GM23248 (cell line): ENCODE measurements around the gene PHLDB2. TPM values are rescaled to one million over a fixed set of nuclear protein-coding genes. Genes with fewer than 3 reads are reported as not detected.

ENCODE experiments used
- DNase-seq: peaks from one replicate; pipeline ENCODE4 v3.0.0-alpha.2; 2015
- H2AFZ ChIP-seq: fragments of 200-600 bp; sonication (generic); 2 replicates; pipeline ENCODE4 v1.6.1; 2016; ENCODE audit warnings: antibody characterized with exemption
- H3F3A ChIP-seq: fragments of 200-600 bp; sonication (generic); 2 replicates; pipeline ENCODE4 v1.6.1; 2016; ENCODE audit warnings: mild to moderate bottlenecking, antibody characterized with exemption, mixed run types; ENCODE audit not compliant: insufficient read depth
- H3K27ac ChIP-seq: fragments of 200-600 bp; sonication (generic); 2 replicates; pipeline ENCODE4 v1.5.1; 2016; ENCODE audit warnings: mild to moderate bottlenecking
- H3K27me3 ChIP-seq: fragments of 200-600 bp; sonication (generic); replicated peaks from 2 replicates; pipeline ENCODE4 v1.6.1; 2016; ENCODE audit warnings: mild to moderate bottlenecking; ENCODE audit not compliant: insufficient read depth
- H3K36me3 ChIP-seq: fragments of 200-600 bp; sonication (generic); 2 replicates; pipeline ENCODE4 v1.6.1; 2016; ENCODE audit warnings: low read depth, mild to moderate bottlenecking
- H3K4me1 ChIP-seq: fragments of 200-600 bp; sonication (generic); 2 replicates; pipeline ENCODE4 v1.6.1; 2016; ENCODE audit warnings: mild to moderate bottlenecking; ENCODE audit not compliant: insufficient read depth
- H3K4me2 ChIP-seq: fragments of 200-600 bp; sonication (generic); one replicate; pipeline ENCODE4 v1.6.1; 2016; ENCODE audit warnings: mild to moderate bottlenecking; ENCODE audit not compliant: unreplicated experiment
- H3K4me3 ChIP-seq: fragments of 200-600 bp; sonication (generic); 2 replicates; pipeline ENCODE4 v1.5.1; 2016; ENCODE audit warnings: mild to moderate bottlenecking
- H3K79me2 ChIP-seq: fragments of 200-600 bp; sonication (generic); 2 replicates; pipeline ENCODE4 v1.6.1; 2016; ENCODE audit warnings: mild to moderate bottlenecking; ENCODE audit not compliant: insufficient read depth
- H3K9ac ChIP-seq: fragments of 200-600 bp; sonication (generic); 2 replicates; pipeline ENCODE4 v1.6.1; 2016; ENCODE audit warnings: mild to moderate bottlenecking
- H3K9me2 ChIP-seq: fragments of 200-600 bp; sonication (generic); 2 replicates; pipeline ENCODE4 v1.6.1; 2016; ENCODE audit warnings: mixed run types, mild to moderate bottlenecking, moderate library complexity; ENCODE audit not compliant: insufficient read depth
- H3K9me3 ChIP-seq: fragments of 200-600 bp; sonication (generic); one replicate; pipeline ENCODE4 v1.6.1; 2017; ENCODE audit warnings: low read depth
- H4K20me1 ChIP-seq: fragments of 200-600 bp; sonication (generic); 2 replicates; pipeline ENCODE4 v1.6.0; 2016; ENCODE audit not compliant: insufficient read depth
- EZH2 ChIP-seq: fragments of 200-600 bp; sonication (generic); IDR thresholded peaks from 2 replicates; pipeline ENCODE4 v1.6.1; 2018; ENCODE audit warnings: antibody characterized with exemption, mild to moderate bottlenecking; ENCODE audit not compliant: insufficient read depth, poor library complexity, severe bottlenecking
- EZH2phosphoT487 ChIP-seq: fragments of 200-600 bp; sonication (generic); IDR thresholded peaks from 2 replicates; pipeline ENCODE4 v1.6.1; 2018; ENCODE audit warnings: antibody characterized with exemption, moderate library complexity, mild to moderate bottlenecking, low read depth; ENCODE audit not compliant: insufficient read depth
- WGBS, 2 experiments: methylation state at CpG; one replicate each; pipeline ENCODE4 v1.1.6; 2015 to 2017; ENCODE audit warnings: low lambda C conversion rate in 2 of 2, low coverage in 1 of 2; ENCODE audit errors: missing lambda C conversion rate in 2 of 2; 5-methylcytosine and 5-hydroxymethylcytosine counted together
- in situ Hi-C: fragments of 300-500 bp; cut with MboI; formaldehyde crosslinking; loops from 2 replicates; pipeline ENCODE4 v1.15.0; 2020
- polyA plus RNA-seq: library from polyadenylated mRNA; unstranded; fragments of >200 nt; fragmentation: Nextera tagmentation; extraction: Ambion mirVana; gene quantifications from 2 replicates; pipeline ENCODE4 v1.2.1, GENCODE V29; 2016
- total RNA-seq: library from RNA; depleted of rRNA; stranded (reverse); fragments of >200 nt; shearing (Covaris generic); gene quantifications from 2 replicates; pipeline ENCODE4 v1.2.3, GENCODE V29; 2014

Gene PHLDB2
- total and polyA plus RNA-seq, 2 experiments from 2014 or later, result 55.6 to 60.6 TPM

GRCh38 chr3:111903067-111903511 lies 44.0 kb downstream of the PHLDB2 start:
- Histone ChIP-seq H2AFZ (no peak overlapping the region), H3K9me3 (no peaks in the 10 kb centered on the region), H3K27ac (peak overlapping the region; percentile 92), H3K36me3 (peaks cover 22% of the 10 kb centered on the region), H3K4me2 (peak overlapping the region; percentile 27), H3K4me3 (no peak overlapping the region), H3K9me2 (no peaks in the 10 kb centered on the region), H3K4me1 (peaks cover 46% of the 10 kb centered on the region), H4K20me1 (no peaks in the 10 kb centered on the region), H3K27me3 (no peaks in the 10 kb centered on the region), H3F3A (peaks cover 31% of the 10 kb centered on the region), H3K9ac (peak overlapping the region; percentile 43), H3K79me2 (peaks cover 91% of the 10 kb centered on the region)
- no peak for TF ChIP-seq EZH2phosphoT487
- no peak for TF ChIP-seq EZH2
- in situ Hi-C loops, result no loop called here
- DNase-seq, result peak; percentile 90
- WGBS, 2 experiments, result 15 to 22% methylated on average over 2 of the region's 2 CpGs

GRCh38 chr3:111904376-111905241 lies 45.5 kb downstream of the PHLDB2 start:
- DNase-seq, result peak; percentile 94
- 49 to 52% methylated on average over 4 of the region's 4 CpGs for WGBS, 2 experiments
- Histone ChIP-seq H3K27ac (peak overlapping the region; percentile 92), H3K4me3 (peak overlapping the region; percentile 17; the same call in 1 of the 2 replicates), H2AFZ (no peak overlapping the region), H3K9ac (peak overlapping the region; percentile 68), H3F3A (peaks cover 30% of the 10 kb centered on the region), H3K9me3 (no peaks in the 10 kb centered on the region), H3K27me3 (no peaks in the 10 kb centered on the region), H4K20me1 (no peaks in the 10 kb centered on the region), H3K79me2 (peaks cover 91% of the 10 kb centered on the region), H3K4me2 (peak overlapping the region; percentile 51), H3K36me3 (peaks cover 16% of the 10 kb centered on the region), H3K4me1 (peaks cover 47% of the 10 kb centered on the region), H3K9me2 (no peaks in the 10 kb centered on the region)
- in situ Hi-C loops, result no loop called here
- TF ChIP-seq EZH2 (no peak), EZH2phosphoT487 (no peak)

- no peak overlapping the region for H2AFZ ChIP-seq
- in situ Hi-C loops, result no loop called here
- H3K79me2 ChIP-seq, result peaks cover 83% of the 10 kb centered on the region
- peaks cover 59% of the 10 kb centered on the region for H3K4me1 ChIP-seq
- no peak for TF ChIP-seq EZH2phosphoT487
- TF ChIP-seq EZH2, result no peak
- no peak overlapping the region for H3K27ac ChIP-seq
- no peak overlapping the region for H3K9ac ChIP-seq
- H4K20me1 ChIP-seq, result no peaks in the 10 kb centered on the region
- H3K27me3 ChIP-seq, result no peaks in the 10 kb centered on the region
- H3K4me3 ChIP-seq, result no peak overlapping the region
- 98 to 99% methylated on average over 2 of the region's 2 CpGs for WGBS, 2 experiments
- no peak overlapping the region for H3K4me2 ChIP-seq
- peaks cover 51% of the 10 kb centered on the region for H3F3A ChIP-seq
- peaks cover 7% of the 10 kb centered on the region for H3K36me3 ChIP-seq
- no peaks in the 10 kb centered on the region for H3K9me3 ChIP-seq
- DNase-seq, result no peak
- H3K9me2 ChIP-seq, result no peaks in the 10 kb centered on the region
Observed at GRCh38 chr3:111906656-111907055, 47.6 kb downstream of the PHLDB2 start.

- no peak overlapping the region for H3K9ac ChIP-seq
- no peaks in the 10 kb centered on the region for H3K27me3 ChIP-seq
- no peak overlapping the region for H2AFZ ChIP-seq
- 99 to 100% methylated on average over 4 of the region's 4 CpGs for WGBS, 2 experiments
- in situ Hi-C loops, result no loop called here
- no peak for TF ChIP-seq EZH2phosphoT487
- TF ChIP-seq EZH2, result no peak
- H3K9me3 ChIP-seq, result no peaks in the 10 kb centered on the region
- peaks cover 56% of the 10 kb centered on the region for H3F3A ChIP-seq
- no peak overlapping the region for H3K4me3 ChIP-seq
- H3K4me1 ChIP-seq, result peaks cover 59% of the 10 kb centered on the region
- H4K20me1 ChIP-seq, result no peaks in the 10 kb centered on the region
- no peaks in the 10 kb centered on the region for H3K9me2 ChIP-seq
- peaks cover 7% of the 10 kb centered on the region for H3K36me3 ChIP-seq
- no peak overlapping the region for H3K4me2 ChIP-seq
- H3K79me2 ChIP-seq, result peaks cover 83% of the 10 kb centered on the region
- no peak overlapping the region for H3K27ac ChIP-seq
- no peak for DNase-seq
Observed at GRCh38 chr3:111907151-111907550, 48.1 kb downstream of the PHLDB2 start.
